ENCODE measurements around the gene SNX30. TPM values are rescaled to one million over a fixed set of nuclear protein-coding genes. Genes with fewer than 3 reads are reported as not detected.

Gene SNX30
- total RNA-seq, 2 donors from 2014 or later: 5.0 to 5.7 TPM

- no peaks in the 10 kb centered on the region for H3K36me3 ChIP-seq
- no peaks in the 10 kb centered on the region for H3K9me3 ChIP-seq
- no peak overlapping the region for H3K4me3 ChIP-seq
- H3K27ac ChIP-seq: no peak overlapping the region
- no peaks in the 10 kb centered on the region for H3K27me3 ChIP-seq
- no peak for DNase-seq (ENCODE audit: low spot score)
- no peak for TF ChIP-seq CTCF (IDR thresholded peaks at IDR 0.05)
- H3K4me1 ChIP-seq: peaks cover 0 to 2% of the 10 kb centered on the region in 2 donors
These were observed 162.1 kb downstream of the SNX30 start for GRCh38 chr9:112912636-112913035.

GRCh38 chr9:112913326-112913725 is 162.8 kb downstream of the SNX30 start:
- H3K9me3 ChIP-seq: no peaks in the 10 kb centered on the region
- TF ChIP-seq CTCF (IDR thresholded peaks at IDR 0.05): no peak
- no peaks in the 10 kb centered on the region for H3K27me3 ChIP-seq
- no peak overlapping the region for H3K27ac ChIP-seq
- no peaks in the 10 kb centered on the region for H3K36me3 ChIP-seq
- peaks cover 0 to 2% of the 10 kb centered on the region in 2 donors for H3K4me1 ChIP-seq
- DNase-seq (ENCODE audit: low spot score): no peak
- H3K4me3 ChIP-seq: no peak overlapping the region

- no peak overlapping the region for H3K27ac ChIP-seq
- no peak for DNase-seq (ENCODE audit: low spot score)
- peaks cover 0 to 2% of the 10 kb centered on the region in 2 donors for H3K4me1 ChIP-seq
- no peaks in the 10 kb centered on the region for H3K9me3 ChIP-seq
- no peaks in the 10 kb centered on the region for H3K27me3 ChIP-seq
- H3K4me3 ChIP-seq: no peak overlapping the region
- no peaks in the 10 kb centered on the region for H3K36me3 ChIP-seq
- no peak for TF ChIP-seq CTCF (IDR thresholded peaks at IDR 0.05)
These were observed 164.0 kb downstream of the SNX30 start for GRCh38 chr9:112914524-112914923.

GRCh38 chr9:112917047-112917986 is 166.8 kb downstream of the SNX30 start:
- Histone ChIP-seq H3K27ac (no peak overlapping the region), H3K36me3 (no peaks in the 10 kb centered on the region), H3K4me1 (peaks cover 0 to 2% of the 10 kb centered on the region in 2 donors), H3K27me3 (no peaks in the 10 kb centered on the region), H3K9me3 (no peaks in the 10 kb centered on the region), H3K4me3 (no peak overlapping the region)
- TF ChIP-seq CTCF (IDR thresholded peaks at IDR 0.05): no peak
- no peak for DNase-seq (ENCODE audit: low spot score)

- Histone ChIP-seq H3K4me3 (no peak overlapping the region), H3K9me3 (no peaks in the 10 kb centered on the region), H3K27me3 (no peaks in the 10 kb centered on the region), H3K4me1 (peaks cover 0 to 2% of the 10 kb centered on the region in 2 donors), H3K36me3 (no peaks in the 10 kb centered on the region), H3K27ac (no peak overlapping the region)
- no peak for TF ChIP-seq CTCF (IDR thresholded peaks at IDR 0.05)
- DNase-seq (ENCODE audit: low spot score): no peak
These were observed 167.4 kb downstream of the SNX30 start for GRCh38 chr9:112917987-112918362.

Measured in right atrium auricular region (tissue), 2 donors.